Measurements from ENCODE around the gene MAGI2. TPM values are rescaled to one million over a fixed set of nuclear protein-coding genes. Genes with fewer than 3 reads are reported as not detected.

Gene MAGI2
- total and polyA plus RNA-seq, 2 experiments from 2014 or later: 10.4 to 26.4 TPM

DNA sequence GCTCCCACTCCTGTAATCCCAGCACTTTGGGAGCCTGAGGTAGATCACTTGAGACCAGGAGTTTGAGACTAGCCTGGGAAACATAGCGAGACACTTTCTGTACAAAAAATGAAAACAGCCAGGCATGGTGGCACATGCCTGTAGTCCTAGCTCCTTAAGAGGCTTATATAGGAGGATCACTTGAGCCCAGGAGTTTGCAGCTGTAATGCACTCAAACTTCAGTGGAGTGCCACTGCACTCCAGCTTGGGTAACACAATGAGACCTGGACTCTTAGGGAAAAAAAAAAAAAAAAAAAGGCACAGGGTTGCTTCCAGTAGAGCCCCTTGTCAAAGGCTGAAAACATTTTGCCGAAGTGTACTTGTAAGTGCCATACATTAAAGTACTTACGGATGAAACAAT, 1459.6 kb downstream of the MAGI2 start:
- H2AFZ ChIP-seq: no peak overlapping the region; the same call in 1 of the 2 replicates
- peaks cover 2% of the 10 kb centered on the region for H3K27me3 Mint-ChIP-seq (ENCODE audit: insufficient read depth, low read depth, poor library complexity)
- no peak for DNase-seq (ENCODE audit: low spot score)
- no peaks in the 10 kb centered on the region for H3K36me3 ChIP-seq (ENCODE audit: insufficient read depth)
- H3K4me3 Mint-ChIP-seq: no peak overlapping the region
- no peaks in the 10 kb centered on the region for H3K79me2 ChIP-seq (replicated peaks; ENCODE audit: insufficient read depth)
- H3K4me1 Mint-ChIP-seq: peaks cover 29% of the 10 kb centered on the region
- no peaks in the 10 kb centered on the region for H4K20me1 ChIP-seq (replicated peaks; ENCODE audit: insufficient read depth)
- no peaks in the 10 kb centered on the region for H3K36me3 Mint-ChIP-seq (ENCODE audit: low read depth)
- H3K9me2 ChIP-seq (ENCODE audit: insufficient read depth): 0 out of 2 replicates have a peak, but pooled peaks cover 3% of the 10 kb centered on the region
- H3K4me3 ChIP-seq: no peak overlapping the region
- H3K4me2 ChIP-seq: no peak overlapping the region
- no peak overlapping the region for H3K27ac ChIP-seq (ENCODE audit: low read depth)
- no peak for ATAC-seq
- H3K4me1 ChIP-seq (ENCODE audit: insufficient read depth): no peaks in the 10 kb centered on the region
- no peaks in the 10 kb centered on the region for H3F3A ChIP-seq (replicated peaks; ENCODE audit: low read depth)
- H3K9me3 Mint-ChIP-seq: no peaks in the 10 kb centered on the region
- no peaks in the 10 kb centered on the region for H3K27me3 ChIP-seq (ENCODE audit: insufficient read depth)
- no peak overlapping the region for H3K27ac Mint-ChIP-seq
- TF ChIP-seq, protein P1, sequence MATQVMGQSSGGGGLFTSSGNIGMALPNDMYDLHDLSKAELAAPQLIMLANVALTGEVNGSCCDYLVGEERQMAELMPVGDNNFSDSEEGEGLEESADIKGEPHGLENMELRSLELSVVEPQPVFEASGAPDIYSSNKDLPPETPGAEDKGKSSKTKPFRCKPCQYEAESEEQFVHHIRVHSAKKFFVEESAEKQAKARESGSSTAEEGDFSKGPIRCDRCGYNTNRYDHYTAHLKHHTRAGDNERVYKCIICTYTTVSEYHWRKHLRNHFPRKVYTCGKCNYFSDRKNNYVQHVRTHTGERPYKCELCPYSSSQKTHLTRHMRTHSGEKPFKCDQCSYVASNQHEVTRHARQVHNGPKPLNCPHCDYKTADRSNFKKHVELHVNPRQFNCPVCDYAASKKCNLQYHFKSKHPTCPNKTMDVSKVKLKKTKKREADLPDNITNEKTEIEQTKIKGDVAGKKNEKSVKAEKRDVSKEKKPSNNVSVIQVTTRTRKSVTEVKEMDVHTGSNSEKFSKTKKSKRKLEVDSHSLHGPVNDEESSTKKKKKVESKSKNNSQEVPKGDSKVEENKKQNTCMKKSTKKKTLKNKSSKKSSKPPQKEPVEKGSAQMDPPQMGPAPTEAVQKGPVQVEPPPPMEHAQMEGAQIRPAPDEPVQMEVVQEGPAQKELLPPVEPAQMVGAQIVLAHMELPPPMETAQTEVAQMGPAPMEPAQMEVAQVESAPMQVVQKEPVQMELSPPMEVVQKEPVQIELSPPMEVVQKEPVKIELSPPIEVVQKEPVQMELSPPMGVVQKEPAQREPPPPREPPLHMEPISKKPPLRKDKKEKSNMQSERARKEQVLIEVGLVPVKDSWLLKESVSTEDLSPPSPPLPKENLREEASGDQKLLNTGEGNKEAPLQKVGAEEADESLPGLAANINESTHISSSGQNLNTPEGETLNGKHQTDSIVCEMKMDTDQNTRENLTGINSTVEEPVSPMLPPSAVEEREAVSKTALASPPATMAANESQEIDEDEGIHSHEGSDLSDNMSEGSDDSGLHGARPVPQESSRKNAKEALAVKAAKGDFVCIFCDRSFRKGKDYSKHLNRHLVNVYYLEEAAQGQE (IDR thresholded peaks at IDR 0.05; ENCODE audit: unreplicated experiment): no peak
- no peak for TF ChIP-seq ZNF331 (CRISPR knock-in tag; IDR thresholded peaks at IDR 0.05; ENCODE audit: low read depth)
- TF ChIP-seq, protein P2, sequence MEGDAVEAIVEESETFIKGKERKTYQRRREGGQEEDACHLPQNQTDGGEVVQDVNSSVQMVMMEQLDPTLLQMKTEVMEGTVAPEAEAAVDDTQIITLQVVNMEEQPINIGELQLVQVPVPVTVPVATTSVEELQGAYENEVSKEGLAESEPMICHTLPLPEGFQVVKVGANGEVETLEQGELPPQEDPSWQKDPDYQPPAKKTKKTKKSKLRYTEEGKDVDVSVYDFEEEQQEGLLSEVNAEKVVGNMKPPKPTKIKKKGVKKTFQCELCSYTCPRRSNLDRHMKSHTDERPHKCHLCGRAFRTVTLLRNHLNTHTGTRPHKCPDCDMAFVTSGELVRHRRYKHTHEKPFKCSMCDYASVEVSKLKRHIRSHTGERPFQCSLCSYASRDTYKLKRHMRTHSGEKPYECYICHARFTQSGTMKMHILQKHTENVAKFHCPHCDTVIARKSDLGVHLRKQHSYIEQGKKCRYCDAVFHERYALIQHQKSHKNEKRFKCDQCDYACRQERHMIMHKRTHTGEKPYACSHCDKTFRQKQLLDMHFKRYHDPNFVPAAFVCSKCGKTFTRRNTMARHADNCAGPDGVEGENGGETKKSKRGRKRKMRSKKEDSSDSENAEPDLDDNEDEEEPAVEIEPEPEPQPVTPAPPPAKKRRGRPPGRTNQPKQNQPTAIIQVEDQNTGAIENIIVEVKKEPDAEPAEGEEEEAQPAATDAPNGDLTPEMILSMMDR (conservative IDR thresholded peaks at IDR 0.05; ENCODE audit: low read depth in 2 of 2): no peak
- no peak for TF ChIP-seq STAT1 (IDR thresholded peaks at IDR 0.05; ENCODE audit: unreplicated experiment)
- no peak for TF ChIP-seq JUNB (IDR thresholded peaks at IDR 0.05; ENCODE audit: unreplicated experiment)
- TF ChIP-seq CREB1 (CRISPR knock-in tag; IDR thresholded peaks at IDR 0.05; ENCODE audit: low read depth): no peak
- TF ChIP-seq EZH2phosphoT487 (IDR thresholded peaks at IDR 0.05; ENCODE audit: unreplicated experiment): no peak
- no peak for TF ChIP-seq ZNF114 (CRISPR knock-in tag; IDR thresholded peaks at IDR 0.05)
- TF ChIP-seq, protein P3, sequence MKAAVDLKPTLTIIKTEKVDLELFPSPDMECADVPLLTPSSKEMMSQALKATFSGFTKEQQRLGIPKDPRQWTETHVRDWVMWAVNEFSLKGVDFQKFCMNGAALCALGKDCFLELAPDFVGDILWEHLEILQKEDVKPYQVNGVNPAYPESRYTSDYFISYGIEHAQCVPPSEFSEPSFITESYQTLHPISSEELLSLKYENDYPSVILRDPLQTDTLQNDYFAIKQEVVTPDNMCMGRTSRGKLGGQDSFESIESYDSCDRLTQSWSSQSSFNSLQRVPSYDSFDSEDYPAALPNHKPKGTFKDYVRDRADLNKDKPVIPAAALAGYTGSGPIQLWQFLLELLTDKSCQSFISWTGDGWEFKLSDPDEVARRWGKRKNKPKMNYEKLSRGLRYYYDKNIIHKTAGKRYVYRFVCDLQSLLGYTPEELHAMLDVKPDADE (IDR thresholded peaks at IDR 0.05): no peak

DNA sequence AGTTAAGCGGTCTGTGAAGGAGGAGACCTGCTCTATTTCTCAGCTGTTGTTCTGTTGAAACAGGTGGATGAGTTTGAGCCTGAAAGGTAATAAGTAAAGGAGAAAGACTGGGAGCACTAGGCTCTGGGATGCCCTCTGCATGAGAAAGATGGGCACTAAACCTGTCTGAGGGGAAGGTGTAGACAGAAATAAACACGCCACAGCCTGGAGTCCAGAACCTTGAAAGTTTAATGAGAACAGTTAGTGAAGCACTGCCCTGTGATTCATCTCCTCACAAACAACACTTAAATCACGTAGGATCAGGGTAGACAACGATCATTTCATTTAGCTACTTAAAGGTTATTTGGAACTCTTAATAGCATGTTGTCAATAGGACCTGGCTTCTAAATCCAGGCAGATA, 1461.8 kb downstream of the MAGI2 start:
- no peak overlapping the region for H3K27ac Mint-ChIP-seq
- Histone ChIP-seq H3K4me3 (no peak overlapping the region), H3K9me2 (ENCODE audit: insufficient read depth) (0 out of 2 replicates have a peak, but pooled peaks cover 3% of the 10 kb centered on the region), H3K79me2 (replicated peaks; ENCODE audit: insufficient read depth) (no peaks in the 10 kb centered on the region), H2AFZ (no peak overlapping the region), H3F3A (replicated peaks; ENCODE audit: low read depth) (no peaks in the 10 kb centered on the region), H3K36me3 (ENCODE audit: insufficient read depth) (no peaks in the 10 kb centered on the region), H4K20me1 (replicated peaks; ENCODE audit: insufficient read depth) (no peaks in the 10 kb centered on the region), H3K27me3 (ENCODE audit: insufficient read depth) (no peaks in the 10 kb centered on the region), H3K27ac (ENCODE audit: low read depth) (no peak overlapping the region), H3K4me1 (ENCODE audit: insufficient read depth) (no peaks in the 10 kb centered on the region), H3K4me2 (no peak overlapping the region)
- H3K4me1 Mint-ChIP-seq: peaks cover 29% of the 10 kb centered on the region
- TF ChIP-seq STAT1 (IDR thresholded peaks at IDR 0.05; ENCODE audit: unreplicated experiment) (no peak), EZH2phosphoT487 (IDR thresholded peaks at IDR 0.05; ENCODE audit: unreplicated experiment) (no peak), ZNF331 (CRISPR knock-in tag; IDR thresholded peaks at IDR 0.05; ENCODE audit: low read depth) (no peak), POLR2AphosphoS5 (IDR thresholded peaks at IDR 0.05; ENCODE audit: low read depth) (no peak), NANOG (IDR thresholded peaks at IDR 0.05; ENCODE audit: borderline replicate concordance) (no peak), EZH2 (IDR thresholded peaks at IDR 0.05; ENCODE audit: low read depth, unreplicated experiment) (no peak), CREB1 (CRISPR knock-in tag; IDR thresholded peaks at IDR 0.05; ENCODE audit: low read depth) (no peak)
- TF ChIP-seq, protein P3 (IDR thresholded peaks at IDR 0.05): no peak
- TF ChIP-seq, protein P1 (IDR thresholded peaks at IDR 0.05; ENCODE audit: unreplicated experiment): no peak
- no peaks in the 10 kb centered on the region for H3K9me3 Mint-ChIP-seq
- no peak overlapping the region for H3K4me3 Mint-ChIP-seq
- no peaks in the 10 kb centered on the region for H3K27me3 Mint-ChIP-seq (ENCODE audit: insufficient read depth, low read depth, poor library complexity)
- no peak for DNase-seq (ENCODE audit: low spot score)
- no peak for ATAC-seq
- no peaks in the 10 kb centered on the region for H3K36me3 Mint-ChIP-seq (ENCODE audit: low read depth)
